Neural cell (in vitro differentiated cells): ENCODE data around the gene RMDN2. TPM values are rescaled to one million over a fixed set of nuclear protein-coding genes. Genes with fewer than 3 reads are reported as not detected.
A peak's percentile ranks its signal among the peaks of the same experiment; 100 is the strongest.

ENCODE experiments used
- H2AFZ ChIP-seq: fragments of 200-600, 300-800 bp; sonication (generic), shearing (Covaris generic); 2 replicates; pipeline ENCODE4 v1.6.0; 2014; ENCODE audit warnings: low read depth, mild to moderate bottlenecking, antibody characterized with exemption, low read length, moderate library complexity
- H3F3A ChIP-seq: fragments of 200-600 bp; shearing (Covaris generic); 2 replicates; pipeline ENCODE4 v1.6.1; 2016; ENCODE audit warnings: mild to moderate bottlenecking, moderate library complexity, mixed read lengths, antibody characterized with exemption, low read length; ENCODE audit not compliant: insufficient read depth, poor library complexity, severe bottlenecking
- H3K27ac ChIP-seq: fragments of 200-600, 300-800 bp; sonication (generic), shearing (Covaris generic); 2 replicates; pipeline ENCODE4 v1.5.1; 2014; ENCODE audit warnings: mild to moderate bottlenecking, low read length, moderate library complexity
- H3K27me3 ChIP-seq: fragments of 300-800, 200-600 bp; sonication (generic), shearing (Covaris generic); 2 replicates; pipeline ENCODE4 v1.6.0; 2014; ENCODE audit warnings: mild to moderate bottlenecking, low read depth, low read length, moderate library complexity; ENCODE audit not compliant: insufficient read depth
- H3K36me3 ChIP-seq: fragments of 300-800, 200-600 bp; sonication (generic), shearing (Covaris generic); 2 replicates; pipeline ENCODE4 v1.5.1; 2014; ENCODE audit warnings: mild to moderate bottlenecking, antibody characterized with exemption, low read length, moderate library complexity; ENCODE audit not compliant: insufficient read depth
- H3K4me2 ChIP-seq: fragments of 300-800, 200-600 bp; sonication (generic), shearing (Covaris generic); 2 replicates; pipeline ENCODE4 v1.6.0; 2014; ENCODE audit warnings: mild to moderate bottlenecking, low read length
- H3K4me3 ChIP-seq: fragments of 300-800, 200-600 bp; sonication (generic), shearing (Covaris generic); 2 replicates; pipeline ENCODE4 v1.5.1; 2014; ENCODE audit warnings: mild to moderate bottlenecking, low read length, moderate library complexity
- H3K79me2 ChIP-seq: fragments of 200-600 bp; shearing (Covaris generic); replicated peaks from 2 replicates; pipeline ENCODE4 v1.6.0; 2014; ENCODE audit warnings: mild to moderate bottlenecking, low read length, moderate library complexity; ENCODE audit not compliant: insufficient read depth
- H3K9ac ChIP-seq: fragments of 300-800, 200-600 bp; sonication (generic), shearing (Covaris generic); 2 replicates; pipeline ENCODE4 v1.6.1; 2016; ENCODE audit warnings: mild to moderate bottlenecking, low read length, mixed read lengths
- H3K9me2 ChIP-seq: fragments of 200-600 bp; shearing (Covaris generic); 2 replicates; pipeline ENCODE4 v1.6.1; 2016; ENCODE audit warnings: mild to moderate bottlenecking, low read length, mixed read lengths; ENCODE audit not compliant: insufficient read depth
- H3K9me3 ChIP-seq: fragments of 200-600, 300-800 bp; sonication (generic), shearing (Covaris generic); 2 replicates; pipeline ENCODE4 v1.6.1; 2016; ENCODE audit warnings: mild to moderate bottlenecking, mixed run types, low read length, moderate library complexity, mixed read lengths
- H4K20me1 ChIP-seq: fragments of 200-600 bp; shearing (Covaris generic); 2 replicates; pipeline ENCODE4 v1.6.1; 2016; ENCODE audit warnings: mild to moderate bottlenecking, mixed run types; ENCODE audit not compliant: insufficient read depth
- EP300 ChIP-seq: fragments of 450-650 bp; conservative IDR thresholded peaks from 2 replicates; pipeline ENCODE4 v1.6.1; 2014; ENCODE audit warnings: antibody characterized with exemption, mild to moderate bottlenecking, moderate library complexity; ENCODE audit not compliant: poor library complexity, severe bottlenecking
- EZH2 ChIP-seq: fragments of 200-600, 300-800 bp; shearing (Covaris generic), sonication (generic); IDR thresholded peaks from 2 replicates; pipeline ENCODE4 v1.6.1; 2014; ENCODE audit warnings: antibody characterized with exemption, low read length, borderline replicate concordance, mild to moderate bottlenecking; ENCODE audit not compliant: insufficient read depth, poor library complexity, severe bottlenecking
- MXI1 ChIP-seq: fragments of 450-650 bp; conservative IDR thresholded peaks from 2 replicates; pipeline ENCODE4 v1.6.1; 2014; ENCODE audit warnings: antibody characterized with exemption, mild to moderate bottlenecking; ENCODE audit not compliant: poor library complexity, severe bottlenecking
- POLR2AphosphoS5 ChIP-seq: IDR thresholded peaks from 2 replicates; pipeline ENCODE4 v1.6.1; 2012
- RAD21 ChIP-seq: fragments of 450-650 bp; conservative IDR thresholded peaks from 2 replicates; pipeline ENCODE4 v1.6.1; 2014; ENCODE audit warnings: antibody characterized with exemption, mild to moderate bottlenecking, moderate library complexity
- SMC3 ChIP-seq: fragments of 450-650 bp; conservative IDR thresholded peaks from 2 replicates; pipeline ENCODE4 v1.6.1; 2014; ENCODE audit warnings: antibody characterized with exemption, mild to moderate bottlenecking, moderate library complexity; ENCODE audit not compliant: poor library complexity
- TAF1 ChIP-seq: IDR thresholded peaks from 2 replicates; pipeline ENCODE4 v1.6.1; 2012; ENCODE audit warnings: low read depth
- polyA plus RNA-seq: library from polyadenylated mRNA; depleted of rRNA; stranded (reverse); fragments of >200 nt; gene quantifications from 2 replicates; pipeline ENCODE4 v1.2.3, GENCODE V29; 2014
- TF ChIP-seq, protein P1 (sequence below): IDR thresholded peaks from 2 replicates; pipeline ENCODE4 v1.6.1; 2012; ENCODE audit warnings: borderline replicate concordance
- TF ChIP-seq, protein P2 (sequence below): fragments of 450-650 bp; IDR thresholded peaks from 2 replicates; pipeline ENCODE4 v1.5.1; 2014; ENCODE audit warnings: antibody characterized with exemption, mild to moderate bottlenecking, moderate library complexity; ENCODE audit not compliant: poor library complexity, severe bottlenecking

RMDN2 gene
- polyA plus RNA-seq, 1 donor from 2014 or later = 5.5 TPM

DNA sequence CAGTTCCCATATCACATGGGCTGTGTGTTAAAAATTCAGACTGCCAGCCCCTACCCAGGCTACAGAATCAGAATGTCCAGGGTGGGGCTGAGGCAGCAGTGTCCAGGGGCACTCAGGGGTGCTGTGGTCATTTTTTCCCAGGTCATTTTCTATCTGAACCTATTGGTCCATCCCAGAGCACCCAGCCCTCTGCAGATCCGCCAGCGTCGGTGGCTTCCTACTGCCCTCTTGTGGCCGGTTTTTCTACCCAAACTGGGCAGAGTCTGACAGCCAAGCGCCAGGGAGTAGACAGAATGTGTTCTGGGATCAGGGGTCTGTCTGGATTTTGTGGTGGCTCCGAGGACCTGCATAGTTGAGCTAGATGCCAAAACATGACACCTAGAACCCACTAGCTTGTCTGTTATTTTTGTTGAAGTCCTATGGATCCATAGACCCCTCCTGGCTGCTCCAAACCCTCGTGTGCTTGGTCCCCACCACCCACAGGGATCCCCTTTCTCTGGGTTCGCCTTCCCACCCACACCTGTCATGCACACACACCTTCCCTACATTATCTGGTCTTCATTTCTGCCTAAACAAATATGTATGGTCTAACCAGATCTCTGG lies 34.1 kb upstream of the RMDN2 start:
- TF ChIP-seq SMC3 (peak; percentile 74), RAD21 (peak; percentile 64), EZH2 (no peak), POLR2AphosphoS5 (no peak), MXI1 (no peak), EP300 (no peak)
- TF ChIP-seq, protein P1, sequence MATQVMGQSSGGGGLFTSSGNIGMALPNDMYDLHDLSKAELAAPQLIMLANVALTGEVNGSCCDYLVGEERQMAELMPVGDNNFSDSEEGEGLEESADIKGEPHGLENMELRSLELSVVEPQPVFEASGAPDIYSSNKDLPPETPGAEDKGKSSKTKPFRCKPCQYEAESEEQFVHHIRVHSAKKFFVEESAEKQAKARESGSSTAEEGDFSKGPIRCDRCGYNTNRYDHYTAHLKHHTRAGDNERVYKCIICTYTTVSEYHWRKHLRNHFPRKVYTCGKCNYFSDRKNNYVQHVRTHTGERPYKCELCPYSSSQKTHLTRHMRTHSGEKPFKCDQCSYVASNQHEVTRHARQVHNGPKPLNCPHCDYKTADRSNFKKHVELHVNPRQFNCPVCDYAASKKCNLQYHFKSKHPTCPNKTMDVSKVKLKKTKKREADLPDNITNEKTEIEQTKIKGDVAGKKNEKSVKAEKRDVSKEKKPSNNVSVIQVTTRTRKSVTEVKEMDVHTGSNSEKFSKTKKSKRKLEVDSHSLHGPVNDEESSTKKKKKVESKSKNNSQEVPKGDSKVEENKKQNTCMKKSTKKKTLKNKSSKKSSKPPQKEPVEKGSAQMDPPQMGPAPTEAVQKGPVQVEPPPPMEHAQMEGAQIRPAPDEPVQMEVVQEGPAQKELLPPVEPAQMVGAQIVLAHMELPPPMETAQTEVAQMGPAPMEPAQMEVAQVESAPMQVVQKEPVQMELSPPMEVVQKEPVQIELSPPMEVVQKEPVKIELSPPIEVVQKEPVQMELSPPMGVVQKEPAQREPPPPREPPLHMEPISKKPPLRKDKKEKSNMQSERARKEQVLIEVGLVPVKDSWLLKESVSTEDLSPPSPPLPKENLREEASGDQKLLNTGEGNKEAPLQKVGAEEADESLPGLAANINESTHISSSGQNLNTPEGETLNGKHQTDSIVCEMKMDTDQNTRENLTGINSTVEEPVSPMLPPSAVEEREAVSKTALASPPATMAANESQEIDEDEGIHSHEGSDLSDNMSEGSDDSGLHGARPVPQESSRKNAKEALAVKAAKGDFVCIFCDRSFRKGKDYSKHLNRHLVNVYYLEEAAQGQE = no peak
- TF ChIP-seq, protein P2, sequence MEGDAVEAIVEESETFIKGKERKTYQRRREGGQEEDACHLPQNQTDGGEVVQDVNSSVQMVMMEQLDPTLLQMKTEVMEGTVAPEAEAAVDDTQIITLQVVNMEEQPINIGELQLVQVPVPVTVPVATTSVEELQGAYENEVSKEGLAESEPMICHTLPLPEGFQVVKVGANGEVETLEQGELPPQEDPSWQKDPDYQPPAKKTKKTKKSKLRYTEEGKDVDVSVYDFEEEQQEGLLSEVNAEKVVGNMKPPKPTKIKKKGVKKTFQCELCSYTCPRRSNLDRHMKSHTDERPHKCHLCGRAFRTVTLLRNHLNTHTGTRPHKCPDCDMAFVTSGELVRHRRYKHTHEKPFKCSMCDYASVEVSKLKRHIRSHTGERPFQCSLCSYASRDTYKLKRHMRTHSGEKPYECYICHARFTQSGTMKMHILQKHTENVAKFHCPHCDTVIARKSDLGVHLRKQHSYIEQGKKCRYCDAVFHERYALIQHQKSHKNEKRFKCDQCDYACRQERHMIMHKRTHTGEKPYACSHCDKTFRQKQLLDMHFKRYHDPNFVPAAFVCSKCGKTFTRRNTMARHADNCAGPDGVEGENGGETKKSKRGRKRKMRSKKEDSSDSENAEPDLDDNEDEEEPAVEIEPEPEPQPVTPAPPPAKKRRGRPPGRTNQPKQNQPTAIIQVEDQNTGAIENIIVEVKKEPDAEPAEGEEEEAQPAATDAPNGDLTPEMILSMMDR = peak; percentile 68
- no peak overlapping the region for H3K9ac ChIP-seq
- H3K79me2 ChIP-seq = no peaks in the 10 kb centered on the region
- H3K36me3 ChIP-seq = no peaks in the 10 kb centered on the region
- H3K27ac ChIP-seq = no peak overlapping the region
- H3F3A ChIP-seq = no peaks in the 10 kb centered on the region
- no peak overlapping the region for H3K4me3 ChIP-seq
- no peaks in the 10 kb centered on the region for H3K9me3 ChIP-seq
- no peaks in the 10 kb centered on the region for H3K27me3 ChIP-seq
- H2AFZ ChIP-seq = no peak overlapping the region
- H3K4me2 ChIP-seq = no peak overlapping the region
- no peaks in the 10 kb centered on the region for H4K20me1 ChIP-seq
- no peaks in the 10 kb centered on the region for H3K9me2 ChIP-seq

DNA sequence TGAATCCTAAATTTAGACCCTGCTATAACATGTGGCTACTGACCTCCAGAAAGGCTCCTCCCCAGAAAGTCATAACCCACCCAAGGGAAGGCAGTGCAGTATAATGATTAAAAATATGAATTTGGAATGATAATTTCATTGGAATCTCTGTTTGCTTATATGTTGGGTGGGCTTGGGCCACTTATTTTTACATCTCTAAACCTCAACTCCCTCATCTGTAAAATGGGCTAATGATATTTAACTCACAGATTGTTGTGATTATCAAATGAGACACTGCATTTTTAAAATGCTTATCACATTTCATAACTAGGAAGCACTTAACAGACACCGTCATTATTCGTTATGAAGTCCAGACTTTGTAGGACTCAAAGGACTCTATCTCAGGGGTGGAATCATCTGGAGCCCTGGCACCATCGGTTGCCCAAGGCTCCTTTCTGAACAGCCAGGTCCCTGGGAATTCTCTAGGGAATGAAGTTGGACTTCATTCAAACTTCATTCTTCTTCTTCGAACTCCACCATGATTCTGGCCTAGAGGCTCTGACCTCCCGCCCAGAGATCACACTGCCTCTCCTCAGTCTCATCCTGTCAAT lies 33.1 kb upstream of the RMDN2 start:
- Histone ChIP-seq H3F3A (no peaks in the 10 kb centered on the region), H3K9ac (no peak overlapping the region), H3K9me3 (no peaks in the 10 kb centered on the region), H3K9me2 (no peaks in the 10 kb centered on the region), H3K4me3 (no peak overlapping the region), H3K27me3 (no peaks in the 10 kb centered on the region), H3K36me3 (no peaks in the 10 kb centered on the region), H4K20me1 (no peaks in the 10 kb centered on the region), H3K27ac (no peak overlapping the region), H3K79me2 (no peaks in the 10 kb centered on the region), H2AFZ (no peak overlapping the region), H3K4me2 (no peak overlapping the region)
- TF ChIP-seq SMC3 = no peak
- no peak for TF ChIP-seq RAD21
- TF ChIP-seq, protein P1 = no peak
- TF ChIP-seq, protein P2 = no peak
- TF ChIP-seq EZH2 = no peak
- TF ChIP-seq EP300 = no peak
- TF ChIP-seq MXI1 = no peak
- TF ChIP-seq POLR2AphosphoS5 = no peak
- no peak for TF ChIP-seq TAF1
